Naive thymus-derived CD4-positive, alpha-beta T cell (primary cell): ENCODE measurements around the gene CDK6. TPM values are rescaled to one million over a fixed set of nuclear protein-coding genes. Genes with fewer than 3 reads are reported as not detected.

Experiments used
- ATAC-seq: fragments of 150-1000 bp; cut with Tn5 transposase; 2 replicates; pipeline ENCODE4 v1.10.0; 2021; ENCODE audit warnings: mild to moderate bottlenecking, moderate library complexity
- CTCF ChIA-PET: fragments of 350-600 bp; sonication (Branson Sonifier 250); formaldehyde crosslinking; loops from one replicate; lab custom pipeline; 2021; ENCODE audit warnings: antibody characterized with exemption; lab: Charles Lee
- POLR2A ChIA-PET: fragments of 350-600 bp; sonication (Branson Sonifier 250); formaldehyde crosslinking; loops from one replicate; lab custom pipeline; 2021; ENCODE audit warnings: antibody characterized with exemption, inconsistent platforms; lab: Charles Lee
- DNase-seq, 9 donors: peaks; one replicate each; pipeline versions ENCODE4 v3.0.0 to v3.0.0-alpha.2; 2020 to 2022; ENCODE audit warnings: mixed read lengths in 1 of 9
- H3K27ac ChIP-seq: one replicate; pipeline ENCODE4 v1.7.0; 2013; ENCODE audit warnings: mild to moderate bottlenecking, low read depth, low read length, moderate library complexity
- H3K27me3 ChIP-seq, 2 donors: one replicate each; pipeline ENCODE4 v1.7.0; 2013; ENCODE audit warnings: low read length in 2 of 2, mild to moderate bottlenecking in 2 of 2, moderate library complexity in 2 of 2; ENCODE audit not compliant: control insufficient read depth in 2 of 2, insufficient read depth in 2 of 2
- H3K36me3 ChIP-seq, 3 experiments: 1 replicate in 2 of 3; 2 replicates in 1 of 3; pipeline ENCODE4 v1.7.0; 2013; ENCODE audit warnings: low read length in 3 of 3, mild to moderate bottlenecking in 3 of 3, moderate library complexity in 1 of 3; ENCODE audit not compliant: insufficient read depth in 3 of 3, control insufficient read depth in 2 of 3
- H3K4me1 ChIP-seq, 2 donors: one replicate each; pipeline ENCODE4 v1.7.0; 2013; ENCODE audit warnings: low read length in 2 of 2, mild to moderate bottlenecking in 2 of 2, moderate library complexity in 1 of 2; ENCODE audit not compliant: control insufficient read depth in 2 of 2, insufficient read depth in 2 of 2
- H3K4me3 ChIP-seq: 2 replicates; pipeline ENCODE4 v1.7.0; 2013; ENCODE audit warnings: mild to moderate bottlenecking, low read length
- H3K9me3 ChIP-seq, 3 experiments: 1 replicate in 2 of 3; 2 replicates in 1 of 3; pipeline ENCODE4 v1.7.0; 2013; ENCODE audit warnings: low read length in 3 of 3; ENCODE audit not compliant: control insufficient read depth in 2 of 3
- H3K27ac Mint-ChIP-seq, 9 donors: one replicate each; pipeline ENCODE4 v1.8.0; 2020 to 2022; ENCODE audit warnings: mixed read lengths in 9 of 9, mild to moderate bottlenecking in 8 of 9, moderate library complexity in 5 of 9, inconsistent platforms in 2 of 9
- H3K27me3 Mint-ChIP-seq, 5 donors: one replicate each; pipeline ENCODE4 v1.8.0; 2021 to 2022; ENCODE audit warnings: mixed read lengths in 5 of 5, mild to moderate bottlenecking in 1 of 5
- H3K36me3 Mint-ChIP-seq, 5 donors: one replicate each; pipeline ENCODE4 v1.8.0; 2020 to 2022; ENCODE audit warnings: mixed read lengths in 5 of 5, mild to moderate bottlenecking in 3 of 5, inconsistent platforms in 1 of 5
- H3K4me1 Mint-ChIP-seq, 7 donors: one replicate each; pipeline ENCODE4 v1.8.0; 2020 to 2022; ENCODE audit warnings: mixed read lengths in 7 of 7, mild to moderate bottlenecking in 3 of 7, inconsistent platforms in 1 of 7
- H3K4me3 Mint-ChIP-seq, 10 donors: one replicate each; pipeline ENCODE4 v1.8.0; 2020 to 2022; ENCODE audit warnings: mild to moderate bottlenecking in 10 of 10, mixed read lengths in 10 of 10, moderate library complexity in 6 of 10, inconsistent platforms in 2 of 10
- H3K9me3 Mint-ChIP-seq, 11 donors: one replicate each; pipeline ENCODE4 v1.8.0; 2020 to 2022; ENCODE audit warnings: mixed read lengths in 11 of 11, mild to moderate bottlenecking in 4 of 11, inconsistent platforms in 1 of 11, moderate library complexity in 1 of 11
- intact Hi-C, 2 donors: fragments of 100-400 bp; cut with micrococcal nuclease; formaldehyde crosslinking; loops; one replicate each; pipeline ENCODE4 v1.15.1; 2023
- polyA plus RNA-seq, 2 donors: library from polyadenylated mRNA; unstranded; fragments of 300-500 nt; fragmentation: Illumina TruSeq; gene quantifications; one replicate each; pipeline ENCODE4 v1.2.3, GENCODE V29; 2021
- total RNA-seq, 6 experiments: library from RNA in 5 of 6; stranded (reverse) in 5 of 6; gene quantifications; 1 replicate in 5 of 6; 2 replicates in 1 of 6; pipeline ENCODE4 v1.2.3 and lab custom pipeline; 2021 to 2026

CDK6 gene
- total and polyA plus RNA-seq, 7 experiments from 2014 or later, result 15.8 to 156 (median 36.8) TPM

- no peaks in the 10 kb centered on the region for H3K27me3 ChIP-seq
- ATAC-seq (no peak), DNase-seq (no peak)
- intact Hi-C loops, result no loop called here
- H3K27me3 Mint-ChIP-seq, result peaks cover 0 to 43% (median 3%) of the 10 kb centered on the region in 5 donors
- H3K4me1 ChIP-seq, result no peaks in the 10 kb centered on the region
- H3K27ac Mint-ChIP-seq, result no peak overlapping the region
- no peaks in the 10 kb centered on the region for H3K36me3 ChIP-seq
- H3K27ac ChIP-seq, result no peak overlapping the region
- H3K4me1 Mint-ChIP-seq, result peaks cover 0 to 3% (median 0%) of the 10 kb centered on the region in 7 donors
- ChIA-PET POLR2A (interaction anchor here (1.1 kb wide), 1 partner anchor 13 kb away, joined by 4 read pairs; no protein-coding TSS in a partner anchor), CTCF (no interaction called here)
- no peak overlapping the region for H3K4me3 Mint-ChIP-seq
- peaks cover 0 to 2% (median 0%) of the 10 kb centered on the region in 5 donors for H3K36me3 Mint-ChIP-seq
- peaks cover 0 to 2% (median 0%) of the 10 kb centered on the region in 11 donors for H3K9me3 Mint-ChIP-seq
- H3K9me3 ChIP-seq, result no peaks in the 10 kb centered on the region
- H3K4me3 ChIP-seq, result no peak overlapping the region
Observed at GRCh38 chr7:92843034-92843760, 6.8 kb upstream of the CDK6 start.

GRCh38 chr7:92841192-92841591, 4.8 kb upstream of the CDK6 start:
- H3K4me3 ChIP-seq, result no peak overlapping the region
- Mint-ChIP-seq H3K4me3 (no peak overlapping the region), H3K4me1 (peaks cover 0 to 9% (median 8%) of the 10 kb centered on the region in 7 donors), H3K27ac (peak overlapping the region in 1 of 9 donors; percentile 8), H3K27me3 (peaks cover 0 to 52% (median 3%) of the 10 kb centered on the region in 5 donors), H3K9me3 (peaks cover 0 to 2% (median 0%) of the 10 kb centered on the region in 11 donors), H3K36me3 (peaks cover 0 to 2% (median 0%) of the 10 kb centered on the region in 5 donors)
- no peak for ATAC-seq
- no peaks in the 10 kb centered on the region for H3K9me3 ChIP-seq
- no peaks in the 10 kb centered on the region for H3K36me3 ChIP-seq
- intact Hi-C loops, result no loop called here
- no peak for DNase-seq
- ChIA-PET CTCF (no interaction called here), POLR2A (no interaction called here)
- no peaks in the 10 kb centered on the region for H3K4me1 ChIP-seq
- no peak overlapping the region for H3K27ac ChIP-seq
- H3K27me3 ChIP-seq, result no peaks in the 10 kb centered on the region

GRCh38 chr7:92840316-92840715, 3.9 kb upstream of the CDK6 start:
- Mint-ChIP-seq H3K4me1 (peaks cover 0 to 16% (median 14%) of the 10 kb centered on the region in 7 donors), H3K27me3 (peaks cover 0 to 52% (median 4%) of the 10 kb centered on the region in 5 donors), H3K9me3 (peaks cover 0 to 5% (median 0%) of the 10 kb centered on the region in 11 donors), H3K4me3 (no peak overlapping the region), H3K27ac (peak overlapping the region in 1 of 9 donors; percentile 1), H3K36me3 (peaks cover 0 to 2% (median 0%) of the 10 kb centered on the region in 5 donors)
- DNase-seq (no peak), ATAC-seq (no peak)
- POLR2A ChIA-PET, result no interaction called here
- CTCF ChIA-PET, result no interaction called here
- peaks cover 0 to 5% (median 0%) of the 10 kb centered on the region in 3 experiments for H3K36me3 ChIP-seq
- no peaks in the 10 kb centered on the region for H3K4me1 ChIP-seq
- H3K9me3 ChIP-seq, result no peaks in the 10 kb centered on the region
- no peaks in the 10 kb centered on the region for H3K27me3 ChIP-seq
- intact Hi-C loops, result no loop called here
- no peak overlapping the region for H3K4me3 ChIP-seq
- no peak overlapping the region for H3K27ac ChIP-seq

- Mint-ChIP-seq H3K4me3 (no peak overlapping the region), H3K27ac (peak overlapping the region in 1 of 9 donors; percentile 1)
Observed at GRCh38 chr7:92839901-92840300, 3.5 kb upstream of the CDK6 start.

GRCh38 chr7:92838934-92839333, 2.6 kb upstream of the CDK6 start:
- Histone ChIP-seq H3K27me3 (no peaks in the 10 kb centered on the region), H3K36me3 (peaks cover 0 to 18% (median 0%) of the 10 kb centered on the region in 3 experiments), H3K27ac (no peak overlapping the region), H3K4me3 (no peak overlapping the region), H3K4me1 (no peaks in the 10 kb centered on the region), H3K9me3 (no peaks in the 10 kb centered on the region)
- intact Hi-C loops, result loop anchor here (5.0 to 10.0 kb wide), 6 partner anchors 198 to 1676 kb away; partner anchors contain the start of genes SAMD9L (in 2 of the 2), AKAP9 (in 1 of the 2), CYP51A1 (in 1 of the 2) and GATAD1 (in 1 of the 2)
- Mint-ChIP-seq H3K27ac (peak overlapping the region in 1 of 9 donors; percentile 52), H3K36me3 (peaks cover 0 to 3% (median 0%) of the 10 kb centered on the region in 5 donors), H3K9me3 (peaks cover 0 to 5% (median 0%) of the 10 kb centered on the region in 11 donors), H3K4me3 (no peak overlapping the region), H3K4me1 (peaks cover 0 to 18% (median 15%) of the 10 kb centered on the region in 7 donors), H3K27me3 (peaks cover 0 to 51% (median 4%) of the 10 kb centered on the region in 5 donors)
- CTCF ChIA-PET, result no interaction called here
- ATAC-seq, result no peak
- POLR2A ChIA-PET, result no interaction called here
- no peak for DNase-seq

More at GRCh38 chr7:92839901-92840300, 3.5 kb upstream of the CDK6 start:
- ATAC-seq (no peak), DNase-seq (no peak)
- intact Hi-C loops, result loop anchor here (5.0 to 10.0 kb wide), 6 partner anchors 197 to 1675 kb away; partner anchors contain the start of genes SAMD9L (in 2 of the 2), AKAP9 (in 1 of the 2), CYP51A1 (in 1 of the 2) and GATAD1 (in 1 of the 2)
- Histone ChIP-seq H3K4me1 (no peaks in the 10 kb centered on the region), H3K27ac (no peak overlapping the region), H3K4me3 (no peak overlapping the region), H3K36me3 (peaks cover 0 to 9% (median 0%) of the 10 kb centered on the region in 3 experiments), H3K27me3 (no peaks in the 10 kb centered on the region), H3K9me3 (no peaks in the 10 kb centered on the region)
- Mint-ChIP-seq H3K4me1 (peaks cover 0 to 18% (median 15%) of the 10 kb centered on the region in 7 donors), H3K27me3 (peaks cover 0 to 52% (median 4%) of the 10 kb centered on the region in 5 donors), H3K36me3 (peaks cover 0 to 2% (median 0%) of the 10 kb centered on the region in 5 donors), H3K9me3 (peaks cover 0 to 5% (median 0%) of the 10 kb centered on the region in 11 donors)
- POLR2A ChIA-PET, result no interaction called here
- CTCF ChIA-PET, result no interaction called here

- H3K4me3 ChIP-seq, result peak overlapping the region; percentile 35
- peaks cover 5 to 6% of the 10 kb centered on the region in 2 donors for H3K4me1 ChIP-seq
- ChIA-PET CTCF (interaction anchor here (0.5 to 1.1 kb wide), 3 partner anchors 147 to 395 kb away, joined by 3 to 4 read pairs (median 4); partner anchors contain the start of gene VPS50), POLR2A (no interaction called here)
- no peaks in the 10 kb centered on the region for H3K27me3 ChIP-seq
- intact Hi-C loops, result loop anchor here (1.0 to 10.0 kb wide), 9 partner anchors 18 to 1678 kb away; partner anchors contain the start of genes AKAP9 (in 2 of the 2), SAMD9L (in 2 of the 2), CYP51A1 (in 1 of the 2) and GATAD1 (in 1 of the 2)
- H3K36me3 ChIP-seq, result peaks cover 0 to 21% (median 0%) of the 10 kb centered on the region in 3 experiments
- Mint-ChIP-seq H3K9me3 (peaks cover 0 to 5% (median 0%) of the 10 kb centered on the region in 11 donors), H3K27me3 (peaks cover 0 to 42% (median 0%) of the 10 kb centered on the region in 5 donors), H3K4me1 (peaks cover 7 to 29% (median 23%) of the 10 kb centered on the region in 7 donors), H3K36me3 (peaks cover 0 to 17% (median 0%) of the 10 kb centered on the region in 5 donors), H3K4me3 (peak overlapping the region; percentile 87 to 99 (median 90)), H3K27ac (peak overlapping the region; percentile 49 to 94 (median 89))
- no peaks in the 10 kb centered on the region for H3K9me3 ChIP-seq
- ATAC-seq (no peak), DNase-seq (peak in 1 of 9 donors; percentile 8)
- H3K27ac ChIP-seq, result no peak overlapping the region
Observed at GRCh38 chr7:92837000-92837749, 802 bp upstream of the CDK6 start.
